ENCODE data around the gene STK32C.
"Not testable (repeated sequence)": the region's sequence is repeated elsewhere in the genome, so short reads cannot be mapped to it uniquely, and the experiment has no call there.

The STK32C gene

DNA sequence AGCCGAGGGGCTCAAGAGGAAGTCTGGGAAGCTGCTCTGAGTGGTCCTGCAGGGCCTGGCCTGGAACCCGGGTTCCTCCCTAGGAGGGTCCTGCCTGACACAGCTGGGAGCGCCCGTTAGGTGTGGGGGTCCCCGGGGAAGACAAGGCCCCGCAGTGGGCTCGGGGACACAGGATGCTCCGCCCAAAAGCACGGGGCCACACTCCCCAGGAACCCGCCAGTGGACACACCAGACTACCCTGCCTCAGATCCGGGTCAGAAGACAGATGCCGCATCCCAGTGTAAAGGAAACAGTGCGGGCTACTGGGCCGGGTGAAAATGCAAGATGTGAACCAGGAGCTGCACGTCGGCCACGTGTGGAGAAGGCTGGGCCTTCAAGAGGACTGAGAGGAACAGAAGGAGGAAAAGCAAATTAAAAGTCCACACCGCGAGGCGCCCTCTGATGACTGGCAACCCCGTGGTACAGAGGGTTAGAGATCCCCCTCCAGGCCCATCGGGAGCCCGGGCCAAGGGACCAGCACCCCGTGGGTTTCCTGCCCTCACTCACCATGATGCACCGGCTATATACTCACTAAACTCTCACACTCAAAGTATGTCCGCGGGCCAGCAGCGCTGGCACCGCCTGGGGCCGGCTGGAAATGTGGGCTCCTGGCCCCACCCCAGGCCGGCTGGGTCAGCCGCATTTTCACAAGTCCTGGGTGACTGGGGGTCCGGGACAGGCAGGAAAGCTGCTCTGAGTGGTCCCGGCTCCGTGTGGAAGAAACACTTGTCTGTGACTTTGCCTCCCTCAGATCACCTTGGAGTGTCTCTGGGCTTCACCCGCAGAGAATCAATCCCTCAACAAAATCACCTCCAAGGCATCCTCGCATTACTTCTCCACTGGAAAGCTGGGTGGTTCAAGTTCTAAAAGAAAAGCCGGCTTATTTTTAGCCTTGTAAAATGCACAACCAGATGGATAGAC lies 6.1 kb downstream of the STK32C start:
- DNase-seq (ENCODE audit: low read depth) = no peak

DNA sequence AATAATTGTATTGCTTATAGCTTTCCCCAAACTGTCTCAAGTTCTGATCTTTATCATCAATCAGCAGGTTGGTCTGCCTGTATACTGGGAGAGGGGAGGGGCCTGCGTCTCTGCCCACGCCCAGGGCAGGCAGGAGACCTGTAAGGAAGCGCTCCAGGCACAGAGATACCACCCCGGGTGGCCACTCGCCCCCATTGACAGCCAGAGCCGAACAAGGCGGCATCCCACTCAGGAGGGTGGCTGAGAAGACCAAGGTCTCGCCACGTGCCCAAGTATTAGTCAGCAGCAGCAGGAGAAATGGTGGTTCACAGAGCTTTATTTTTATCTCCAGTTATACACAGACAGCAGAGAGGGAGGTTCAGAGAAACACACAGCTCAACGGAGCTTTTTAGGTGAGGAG lies 7.2 kb downstream of the STK32C start:
- DNase-seq (ENCODE audit: low read depth) = no peak

DNA sequence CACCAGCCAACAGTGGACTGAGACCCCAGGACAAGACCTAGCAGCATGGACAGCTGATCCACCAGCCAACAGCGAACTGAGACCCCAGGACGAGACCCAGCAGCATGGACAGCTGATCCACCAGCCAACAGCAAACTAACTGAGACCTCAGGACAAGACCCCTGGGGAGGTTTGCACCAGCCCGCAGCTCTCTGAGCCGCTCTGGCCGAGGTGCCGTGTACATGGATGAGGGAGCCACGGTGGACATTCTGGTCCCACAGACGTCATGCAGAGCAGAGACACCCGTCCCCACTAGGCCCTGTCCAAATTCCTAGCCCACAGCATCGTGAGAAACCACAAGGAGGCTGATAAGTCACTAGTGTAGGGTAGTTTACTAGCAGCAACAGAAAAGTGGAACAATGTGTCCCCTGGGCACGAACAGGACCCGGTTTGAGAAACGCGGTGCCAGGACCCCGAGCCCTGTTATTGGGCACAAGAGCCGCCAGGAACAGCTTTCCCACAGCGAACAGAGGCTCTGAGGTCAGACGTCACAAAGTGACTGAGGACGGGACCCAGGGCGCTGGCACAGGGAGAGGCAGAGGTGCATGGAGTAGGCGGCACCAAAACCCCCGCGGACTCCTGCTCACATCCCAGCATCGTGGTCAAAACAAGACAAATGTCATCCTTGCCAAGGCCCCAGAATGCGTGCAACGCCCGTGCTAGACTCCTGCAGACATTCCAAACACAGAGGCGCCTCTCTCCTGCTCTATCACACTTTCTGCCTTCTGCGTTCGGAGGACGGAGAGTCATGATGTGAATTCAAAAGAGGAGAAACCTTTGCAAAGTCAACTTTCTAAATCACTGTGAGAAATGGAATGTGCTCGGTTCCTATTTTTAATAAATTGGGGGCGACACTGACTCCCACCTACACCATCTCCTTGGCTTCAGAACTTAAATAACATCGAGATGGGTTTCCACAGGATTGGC lies 8.1 kb downstream of the STK32C start:
- no peak for DNase-seq (ENCODE audit: low read depth)

DNA sequence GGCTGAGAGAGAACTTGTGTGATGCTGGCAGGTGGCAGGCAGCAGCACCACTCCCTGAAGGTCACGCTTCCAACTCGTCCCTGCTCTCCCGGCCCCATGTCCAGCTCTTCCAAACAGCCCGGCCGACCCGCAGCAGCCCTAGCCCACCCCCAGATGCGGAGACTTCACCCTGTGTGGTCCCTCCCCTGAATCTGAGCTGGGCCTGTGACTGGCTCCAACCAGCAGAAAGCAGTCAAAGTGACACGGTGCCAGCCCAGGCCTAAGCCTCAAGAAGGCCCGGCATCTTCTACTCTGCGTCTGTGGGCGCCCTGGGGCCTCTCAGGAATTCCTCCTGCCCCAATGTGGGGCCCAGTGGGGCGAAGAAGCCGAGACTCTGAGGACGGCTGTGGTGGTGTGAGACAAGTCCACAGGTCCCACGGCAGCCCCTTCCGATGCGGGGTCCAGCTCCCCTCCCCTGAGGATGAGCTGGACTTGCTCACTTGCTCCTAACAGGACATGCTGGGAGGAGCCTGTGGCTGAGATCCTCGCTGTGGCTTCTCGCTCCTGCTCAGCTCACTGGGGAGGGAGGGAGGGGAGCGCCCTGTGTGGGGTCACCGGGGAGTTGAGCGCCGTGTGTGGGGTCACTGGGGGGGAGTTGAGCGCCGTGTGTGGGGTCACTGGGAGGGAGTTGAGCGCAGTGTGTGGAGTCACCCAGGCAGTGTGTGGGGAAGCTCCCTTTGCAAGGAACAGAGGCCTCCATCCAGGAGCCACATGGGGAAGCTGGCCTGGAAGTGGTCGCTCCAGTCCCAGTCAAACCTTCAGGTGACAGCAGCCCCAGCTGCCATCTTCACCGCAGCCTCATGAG lies 9.5 kb downstream of the STK32C start:
- no peak for DNase-seq (ENCODE audit: low read depth)

DNA sequence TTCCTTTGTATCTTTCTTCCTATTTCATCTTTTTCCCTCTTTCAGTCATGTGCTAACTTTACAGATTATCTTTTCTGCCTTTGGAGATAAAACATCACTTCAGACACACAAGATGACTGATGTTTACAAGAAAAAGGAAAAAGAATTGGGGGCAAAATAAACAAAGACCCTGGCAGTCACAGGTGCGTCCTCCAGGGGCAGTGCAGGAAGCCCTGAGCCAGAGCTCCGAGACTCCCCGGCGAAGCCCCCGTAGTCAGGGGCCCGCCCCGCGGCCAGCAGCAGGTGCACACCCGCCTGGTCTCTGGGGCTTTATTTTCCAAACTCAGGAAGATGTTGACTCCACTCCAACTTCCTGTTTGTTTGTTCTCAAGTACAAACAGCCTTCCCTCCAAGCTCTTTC lies 10.2 kb downstream of the STK32C start:
- no peak for DNase-seq (ENCODE audit: low read depth)

DNA sequence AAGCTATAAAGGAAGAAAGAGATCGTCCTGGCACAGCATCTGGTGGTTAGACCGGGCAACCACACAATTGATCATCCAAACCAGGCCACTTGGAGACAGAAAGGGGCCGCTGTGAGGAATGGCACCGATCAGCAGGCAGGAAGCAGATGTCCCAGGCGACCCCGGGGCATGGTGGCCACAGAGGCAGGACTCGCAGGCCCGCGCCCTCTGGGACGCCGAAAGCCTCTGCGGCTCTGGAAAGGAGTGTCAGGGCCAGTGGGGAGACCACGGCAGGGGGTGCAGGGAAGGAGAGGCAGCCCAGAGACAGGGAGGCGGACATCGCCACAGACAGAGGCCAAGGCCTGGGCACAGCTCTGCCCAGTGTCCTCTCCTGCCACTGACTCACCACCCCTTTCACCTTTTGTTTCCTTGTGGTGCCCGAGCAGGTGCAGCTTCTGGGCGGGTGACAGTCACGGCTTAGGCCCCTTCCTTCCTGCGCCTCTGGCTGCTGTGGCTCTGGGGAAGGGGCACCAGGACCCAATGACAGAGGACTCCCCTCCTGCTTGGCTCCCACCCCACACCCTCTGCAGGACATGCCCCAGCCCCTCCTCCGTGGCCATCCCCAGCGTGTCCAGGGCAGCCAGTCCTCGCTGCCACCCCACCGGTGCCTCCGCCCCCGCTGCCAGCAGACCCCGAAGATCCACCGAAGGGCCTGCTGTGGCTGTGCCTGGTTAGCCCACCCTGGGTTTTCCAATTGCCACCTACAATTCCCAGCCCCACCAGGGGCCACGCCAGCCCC lies 10.9 kb downstream of the STK32C start:
- no peak for DNase-seq (ENCODE audit: low read depth)

DNA sequence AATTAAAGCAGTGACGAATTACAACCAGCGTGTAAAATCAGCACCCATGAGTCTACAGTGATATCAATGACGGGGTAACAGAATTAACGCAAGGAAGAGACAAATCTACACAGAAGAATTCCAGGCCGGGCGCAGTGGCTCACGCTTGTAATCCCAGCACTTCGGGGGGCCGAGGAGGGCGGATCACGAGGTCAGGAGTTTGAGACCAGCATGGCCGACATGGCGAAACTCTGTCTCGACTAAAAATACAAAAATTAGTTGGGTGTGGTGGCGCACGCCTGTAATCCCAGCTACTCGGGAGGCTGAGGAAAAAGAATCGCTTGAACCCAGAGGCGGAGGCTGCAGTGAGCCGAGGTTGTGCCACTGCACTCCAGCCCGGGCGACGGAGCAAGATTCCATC lies 12.3 kb downstream of the STK32C start:
- not testable (repeated sequence) for DNase-seq (ENCODE audit: low read depth)

DNA sequence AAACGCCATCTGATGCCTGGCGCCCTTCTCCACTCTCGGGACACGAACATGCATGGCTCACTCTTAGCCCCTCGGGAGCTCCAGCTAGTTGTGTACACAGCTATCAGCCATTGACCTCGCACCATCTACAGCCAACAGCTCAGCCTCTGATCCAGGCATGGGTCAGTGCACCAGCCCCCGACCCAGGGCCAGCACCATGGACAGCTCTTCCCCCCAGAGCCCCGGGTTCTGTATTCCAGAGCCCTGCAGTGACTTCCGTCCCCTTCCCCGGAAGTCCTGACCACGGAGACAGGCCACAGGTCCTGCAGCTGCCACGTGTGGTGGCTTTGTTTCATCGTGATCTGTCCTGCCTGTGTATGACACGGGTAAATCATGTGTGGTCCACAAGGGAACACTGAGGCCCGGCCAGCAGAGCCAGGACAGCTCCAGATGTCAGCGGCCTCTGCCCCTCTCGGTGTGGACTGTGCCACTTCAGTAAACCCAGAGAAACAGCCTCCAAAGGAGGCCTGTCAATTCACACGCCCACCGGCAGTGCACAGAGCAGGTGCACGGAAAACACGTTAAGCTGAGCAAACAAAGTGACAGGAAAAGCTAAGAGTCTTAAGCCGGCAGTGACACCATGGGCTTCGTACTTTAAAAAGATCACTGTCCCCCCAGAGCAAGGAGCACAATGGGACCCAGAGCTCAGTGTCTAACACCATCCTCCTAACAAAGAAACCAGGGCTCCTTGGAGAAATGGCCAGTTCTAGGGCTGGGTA lies 13.0 kb downstream of the STK32C start:
- no peak for DNase-seq (ENCODE audit: low read depth)

DNA sequence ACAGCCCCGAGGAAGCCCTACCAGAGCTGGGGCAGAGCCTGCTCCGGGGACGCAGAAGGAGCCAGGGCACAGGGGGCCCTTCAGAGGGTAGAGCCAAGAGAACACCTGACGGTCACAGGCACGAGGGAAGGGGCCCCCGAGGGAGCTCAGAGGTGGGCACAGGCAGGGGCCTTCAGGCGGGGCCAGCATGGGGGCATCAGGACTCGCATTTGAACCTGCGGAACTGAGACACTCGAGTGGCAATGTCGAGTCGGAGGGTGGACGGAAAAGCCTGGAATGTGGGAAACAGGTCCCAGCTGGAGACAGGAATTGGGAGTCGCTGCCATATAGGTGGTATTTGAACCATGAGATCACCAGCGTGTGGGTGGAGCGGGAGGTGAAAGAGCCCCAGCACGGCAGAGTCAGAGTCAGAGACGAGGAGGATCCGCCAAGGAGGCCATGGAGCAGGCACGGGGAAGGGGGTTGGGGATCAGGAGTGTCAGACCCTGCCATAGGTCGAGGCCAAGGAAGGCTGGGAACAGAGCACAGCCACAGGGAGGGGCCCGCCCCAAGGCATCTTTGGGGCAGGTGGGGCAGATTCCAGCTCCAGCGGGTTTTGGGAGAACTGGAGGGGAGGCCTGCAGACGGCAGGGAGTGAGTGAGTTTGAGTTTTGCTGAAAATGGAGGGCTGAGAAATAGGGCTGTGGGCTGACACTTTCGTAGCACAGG lies 13.8 kb downstream of the STK32C start:
- DNase-seq (ENCODE audit: low read depth) = no peak

DNA sequence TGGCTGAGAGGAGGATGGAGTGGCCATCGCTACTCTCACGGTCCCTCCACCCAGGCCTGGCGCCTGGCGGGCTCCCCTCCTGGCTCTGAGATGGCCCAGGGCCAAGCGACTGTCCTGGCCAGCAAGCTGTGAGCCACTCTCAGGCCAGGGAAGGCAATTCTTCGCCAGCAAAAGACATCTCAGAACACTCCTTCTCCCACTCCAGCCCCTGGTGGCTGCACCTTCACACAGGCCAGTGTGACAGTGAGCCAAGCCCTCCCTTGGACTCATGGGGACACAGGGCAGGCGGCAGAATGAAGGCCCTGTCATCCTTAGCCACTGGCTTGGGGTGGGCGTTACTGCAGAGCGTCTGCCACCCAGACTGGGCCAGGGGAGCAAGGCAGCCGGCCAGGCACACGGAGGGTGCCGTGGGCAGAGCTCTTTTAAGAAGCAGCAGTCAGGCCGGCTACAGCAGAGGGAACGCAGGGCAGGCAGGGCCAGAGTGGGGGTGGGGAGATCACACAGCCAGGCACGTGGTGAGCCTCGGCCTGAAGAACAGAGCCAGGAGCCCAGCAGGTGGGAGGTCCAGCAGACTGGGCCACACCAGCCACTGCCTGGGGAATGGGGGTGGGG lies 14.4 kb downstream of the STK32C start:
- no peak for DNase-seq (ENCODE audit: low read depth)

DNA sequence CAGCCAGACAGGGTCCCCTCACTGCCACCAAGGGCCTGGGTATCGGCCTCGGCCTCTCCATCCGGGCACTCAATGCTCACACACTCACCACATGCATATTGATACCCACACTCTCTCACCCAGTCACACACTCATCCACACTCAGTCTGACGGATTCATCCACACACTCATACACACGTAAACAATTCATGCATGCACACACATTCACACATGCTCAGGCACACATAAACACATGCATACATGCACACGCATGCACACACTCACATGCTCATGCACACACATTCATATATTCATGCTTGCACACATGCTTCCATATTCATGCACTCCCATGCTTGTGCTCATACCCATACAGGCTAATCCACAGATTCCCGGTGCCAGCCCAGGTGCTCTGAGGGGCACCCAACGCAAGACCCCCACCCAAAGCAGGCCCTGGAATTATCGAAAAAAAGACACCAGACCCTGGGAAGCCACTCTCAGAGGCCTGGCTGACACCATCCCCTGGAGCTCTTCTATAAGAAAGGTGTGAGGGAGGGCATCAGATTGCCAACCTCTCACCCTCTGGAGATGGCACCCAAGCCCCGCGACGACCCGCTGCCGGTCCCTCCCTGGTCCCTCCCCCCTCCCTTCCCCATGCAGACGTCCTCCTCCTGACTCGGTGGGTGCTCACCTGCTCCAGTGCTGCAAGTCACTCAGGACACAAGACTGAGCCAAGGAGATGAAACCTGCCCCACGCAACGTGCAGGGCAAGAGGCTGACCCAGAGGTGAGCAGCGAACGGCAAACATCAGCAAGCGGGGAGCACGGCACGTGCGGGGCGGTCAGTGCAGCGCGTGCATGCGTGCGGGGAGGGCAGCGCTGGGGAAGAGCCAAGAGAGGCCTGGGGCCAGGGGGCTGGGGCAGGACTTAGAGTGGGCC lies 15.2 kb downstream of the STK32C start:
- DNase-seq (ENCODE audit: low read depth) = no peak

DNA sequence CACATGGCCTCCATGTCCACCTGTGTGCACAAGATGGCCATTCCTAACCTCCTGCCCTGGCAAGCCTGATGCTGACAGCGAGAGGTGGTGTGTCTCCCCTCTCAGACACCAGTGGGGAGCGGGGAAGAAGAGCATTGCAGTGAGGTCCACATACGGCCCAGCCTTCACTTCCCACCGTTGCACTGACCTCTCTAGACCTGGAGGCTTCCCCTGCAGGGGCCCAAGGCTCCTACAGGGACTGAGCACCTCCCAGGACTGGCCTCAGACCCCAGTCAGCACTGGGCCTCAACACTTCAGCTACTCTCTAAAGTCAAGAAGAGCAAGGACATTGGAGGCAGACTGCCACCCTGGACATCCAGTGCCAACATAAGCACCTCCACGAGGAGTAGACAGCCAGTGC lies 15.9 kb downstream of the STK32C start:
- DNase-seq (ENCODE audit: low read depth) = no peak

DNA sequence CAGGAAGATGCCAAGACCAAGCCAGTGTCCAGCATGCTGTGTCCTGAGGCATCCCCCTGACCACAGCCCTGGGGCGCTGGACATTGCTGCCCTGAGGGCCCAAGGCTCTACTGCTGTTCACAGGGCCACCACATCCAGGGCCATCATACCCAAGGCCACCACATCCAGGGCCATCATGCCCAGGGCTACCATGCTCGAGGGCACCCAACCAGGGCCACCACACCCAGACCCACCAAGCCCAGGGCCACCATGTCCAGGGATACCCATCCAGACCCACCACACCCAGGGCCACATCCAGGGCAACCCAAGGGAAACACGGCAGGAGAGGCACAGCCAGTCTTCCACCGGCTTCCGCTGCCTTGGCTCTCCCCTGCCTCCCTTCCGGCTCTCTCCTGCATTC lies 17.1 kb downstream of the STK32C start:
- DNase-seq (ENCODE audit: low read depth) = no peak

DNA sequence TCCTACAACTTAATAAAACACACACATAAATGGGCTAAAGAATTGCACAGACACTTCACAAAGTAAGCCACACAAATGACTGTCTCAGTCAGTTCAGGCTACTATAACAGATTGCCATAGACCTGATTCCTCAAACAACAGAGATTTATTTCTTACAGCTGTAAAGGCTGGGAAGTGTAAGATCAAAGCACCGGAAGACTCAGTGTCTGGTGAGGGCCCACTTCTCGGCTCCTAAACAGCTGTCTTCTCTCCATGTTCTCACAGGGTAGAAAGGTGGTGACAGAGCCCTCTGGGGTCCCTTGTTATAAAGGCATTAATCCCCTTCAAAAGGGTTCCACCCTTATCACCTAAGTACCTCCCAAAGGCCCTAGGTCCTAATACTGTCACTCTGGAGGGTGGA lies 18.3 kb downstream of the STK32C start:
- DNase-seq (ENCODE audit: low read depth) = no peak

DNA sequence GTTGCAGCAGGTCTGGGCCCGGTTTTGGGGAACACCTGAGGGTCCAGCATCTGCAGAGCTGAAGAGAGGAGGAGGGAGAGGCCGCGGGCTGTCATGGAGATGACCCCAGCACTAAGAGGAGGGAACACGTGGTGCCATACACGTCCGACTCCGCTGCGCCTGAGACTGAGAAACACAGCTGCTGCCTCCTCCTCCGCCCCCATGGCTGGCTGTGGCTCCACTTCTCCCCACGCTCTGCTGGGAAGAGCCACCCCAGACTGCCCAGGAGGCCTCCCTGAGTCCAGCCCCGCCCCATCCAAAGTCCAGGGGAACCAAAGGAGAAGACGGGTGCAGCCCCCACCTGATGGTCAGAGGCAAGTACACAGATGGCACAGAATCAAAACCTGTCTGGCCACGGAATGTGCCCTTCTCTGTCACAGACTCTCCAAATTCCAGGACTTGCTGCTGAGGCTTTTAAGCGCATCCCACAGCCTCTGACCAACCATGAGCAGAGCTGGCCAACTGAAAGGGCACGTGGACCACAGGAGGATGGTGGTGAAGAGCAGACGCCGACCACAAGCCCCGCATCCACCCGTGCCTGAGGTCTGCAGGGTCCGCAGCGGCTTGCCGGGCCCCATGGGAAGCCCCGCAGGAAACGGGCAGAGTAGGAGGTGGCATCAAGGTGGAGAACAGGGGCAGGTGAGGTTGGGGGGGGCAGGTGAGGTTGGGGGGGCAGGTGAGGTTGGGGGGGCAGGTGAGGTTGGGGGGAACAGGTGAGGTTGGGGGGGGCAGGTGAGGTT lies 24.0 kb downstream of the STK32C start:
- DNase-seq (ENCODE audit: low read depth) = no peak

DNA sequence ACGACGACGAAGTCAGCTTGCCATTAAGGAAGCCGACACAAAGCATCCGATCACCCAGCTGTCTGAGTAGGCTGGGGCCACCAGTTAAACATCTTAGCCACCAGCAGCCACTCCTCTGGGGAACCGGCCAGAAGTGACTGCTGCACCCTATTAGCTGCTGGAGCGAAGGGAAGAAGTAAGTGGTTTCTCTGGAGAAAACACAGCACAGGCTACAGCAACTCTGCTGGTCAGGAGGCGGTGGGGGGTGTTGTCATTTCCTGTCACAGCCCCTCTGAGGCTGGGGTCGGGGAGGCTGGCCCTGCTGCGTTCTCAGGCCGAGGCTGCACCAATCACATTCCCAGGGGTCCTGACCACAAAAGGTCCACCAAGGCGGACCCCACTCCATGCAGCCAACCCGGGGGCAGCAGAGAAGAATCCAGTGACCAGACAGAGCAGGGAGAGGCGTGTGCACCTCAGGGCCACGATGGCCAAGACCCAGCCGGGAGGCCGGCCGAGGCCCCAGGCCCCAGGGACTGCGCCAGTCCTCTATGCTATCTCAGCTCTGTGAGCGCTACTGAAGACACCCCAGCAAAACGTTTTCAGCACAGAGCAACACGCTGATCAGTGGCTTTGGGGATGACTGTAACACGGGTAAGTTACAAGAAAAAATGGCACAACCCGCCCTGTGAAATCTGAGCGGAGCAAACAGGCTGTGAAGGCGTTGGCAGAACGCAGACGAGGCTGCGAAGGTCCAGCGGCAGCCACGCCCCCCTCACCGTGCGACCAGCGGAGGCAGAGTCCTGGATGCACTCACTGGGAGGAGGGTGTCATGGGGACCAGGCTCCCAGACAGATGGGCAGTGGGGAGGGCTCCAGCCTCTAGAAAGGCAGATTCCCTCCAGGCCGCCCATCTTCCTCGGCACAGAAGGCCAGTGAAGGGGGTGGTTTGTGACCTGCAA lies 24.8 kb downstream of the STK32C start:
- no peak for DNase-seq (ENCODE audit: low read depth)

Measured in iris pigment epithelial cell (primary cell).